HPDE6-E6E7 (cell line): ENCODE data around the gene SOS1.
"Not testable (repeated sequence)": the region's sequence is repeated elsewhere in the genome, so short reads cannot be mapped to it uniquely, and the experiment has no call there.

Source experiments
- DNase-seq: peaks from one replicate; pipeline ENCODE4 v3.0.0; 2011; ENCODE audit warnings: missing footprints; ENCODE audit errors: extremely low spot score

The SOS1 gene

DNA sequence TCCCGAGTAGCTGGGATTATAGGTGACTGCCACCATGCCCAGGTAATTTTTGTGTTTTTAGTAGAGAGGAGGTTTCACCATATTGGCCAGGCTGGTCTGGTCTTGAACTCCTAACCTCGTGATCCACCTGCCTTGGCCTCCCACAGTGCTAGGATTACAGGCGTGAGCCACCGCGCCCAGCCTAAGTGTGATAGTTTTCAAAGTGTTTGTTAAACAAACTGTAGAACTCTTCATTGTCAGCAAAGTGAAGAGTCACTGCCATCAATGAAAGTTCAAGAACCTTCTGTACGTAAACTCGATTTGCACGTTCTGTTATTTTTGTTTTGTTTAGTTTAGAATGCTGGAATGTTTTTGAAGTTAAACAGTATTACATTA, 18.0 kb upstream of the SOS1 start:
- no peak for DNase-seq

DNA sequence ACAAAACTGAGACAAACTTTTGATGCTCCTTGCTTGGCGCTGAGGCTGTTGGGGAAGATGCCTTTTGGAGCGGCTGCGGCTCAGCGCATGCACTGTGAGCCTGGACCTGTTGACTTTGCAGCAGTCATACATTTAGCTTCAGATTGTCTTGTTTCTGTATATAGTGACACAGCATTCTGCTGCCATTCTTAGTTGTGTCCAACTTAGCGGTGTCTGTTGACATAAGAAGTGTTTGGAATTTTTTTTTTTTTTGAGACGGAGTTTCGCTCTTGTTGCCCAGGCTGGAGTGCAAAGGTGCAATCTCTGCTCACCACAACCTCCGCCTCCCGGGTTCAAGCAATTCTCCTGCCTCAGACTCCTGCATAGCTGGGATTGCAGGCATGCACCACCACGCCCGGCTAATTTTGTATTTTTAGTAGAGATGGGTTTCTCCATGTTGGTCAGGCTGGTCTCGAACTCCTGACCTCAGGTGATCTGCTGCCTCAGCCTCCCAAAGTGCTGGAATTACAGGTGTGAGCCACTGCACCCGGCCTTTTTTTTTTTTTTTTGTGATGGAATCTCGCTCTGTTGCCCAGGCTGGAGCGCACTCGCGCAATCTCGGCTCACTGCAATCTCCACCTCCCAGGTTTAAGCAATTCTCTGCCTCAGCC, 17.5 kb upstream of the SOS1 start:
- DNase-seq: not testable (repeated sequence)

- no peak for DNase-seq
These were observed 15.9 kb upstream of the SOS1 start for GRCh38 chr2:39136799-39137198.

DNA sequence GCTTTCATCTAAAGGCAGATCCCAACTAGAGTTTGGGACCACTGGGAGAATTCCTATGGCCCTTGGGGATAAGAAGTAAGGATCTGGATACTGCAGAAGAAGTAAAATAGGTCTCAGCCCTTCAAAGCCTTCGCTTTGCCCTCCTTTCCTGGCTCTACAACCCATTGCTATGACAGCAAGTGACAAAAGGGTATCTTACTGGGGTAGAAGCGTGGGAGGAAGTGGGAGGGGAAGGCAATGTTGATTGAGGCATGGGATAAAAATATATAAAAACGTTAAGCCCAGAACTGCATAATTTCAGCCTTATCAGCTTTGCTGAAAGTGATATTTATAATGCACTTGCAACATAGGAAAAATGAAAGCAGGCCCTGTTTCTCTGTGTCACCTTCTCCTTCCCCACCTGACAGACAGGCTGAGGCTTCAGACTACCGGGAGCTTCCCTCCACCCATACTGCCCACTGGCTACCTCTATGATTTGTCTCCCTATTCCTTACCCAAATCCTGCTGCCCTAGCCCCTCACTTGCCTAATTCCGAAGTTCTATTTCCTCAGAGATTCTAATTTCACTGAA, 14.9 kb upstream of the SOS1 start:
- no peak for DNase-seq

- no peak for DNase-seq
These were observed 12.5 kb upstream of the SOS1 start for GRCh38 chr2:39133215-39133851.

DNA sequence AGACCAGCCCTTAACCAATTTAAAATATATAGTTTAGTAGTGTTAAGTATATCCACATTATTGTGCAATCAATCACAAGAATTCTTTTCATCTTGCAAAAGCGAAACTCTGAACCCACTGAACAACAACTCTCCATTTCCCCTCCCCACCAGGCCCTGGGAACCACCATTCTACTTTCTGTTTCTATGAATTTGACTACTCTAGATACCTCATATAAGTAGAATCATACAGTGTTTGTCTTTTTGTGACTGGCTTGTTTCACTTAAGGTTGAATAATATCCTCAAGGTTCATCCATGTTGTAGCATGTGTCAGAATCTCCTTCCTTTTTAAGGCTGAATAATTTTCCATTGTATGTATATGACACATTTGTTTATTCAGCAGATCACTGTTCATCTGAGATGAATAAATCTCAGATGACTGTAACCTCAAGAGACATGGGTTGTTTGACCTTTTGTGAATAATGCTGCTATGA, 8.1 kb upstream of the SOS1 start:
- DNase-seq: no peak

DNA sequence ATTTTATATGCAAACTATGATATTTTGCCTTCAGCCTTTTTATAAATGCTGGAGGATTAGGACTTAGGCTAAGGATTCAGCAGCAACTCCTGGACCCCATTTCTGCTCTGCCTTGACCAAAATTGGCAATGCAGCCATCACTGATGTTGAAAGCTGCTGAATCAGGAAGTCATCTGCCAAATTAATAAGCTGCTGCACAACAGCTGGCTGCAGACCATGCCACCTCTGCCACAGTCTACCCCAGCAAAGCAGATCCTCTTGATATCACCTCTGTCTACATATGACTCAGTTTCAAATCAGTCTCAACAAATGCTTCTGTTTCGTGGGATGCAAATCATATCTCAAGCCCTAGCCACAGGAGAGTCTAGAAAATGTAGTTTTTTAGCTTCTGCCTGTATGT, 7.1 kb upstream of the SOS1 start:
- DNase-seq: no peak

GRCh38 chr2:39124746-39125057, 3.9 kb upstream of the SOS1 start:
- DNase-seq: no peak

DNA sequence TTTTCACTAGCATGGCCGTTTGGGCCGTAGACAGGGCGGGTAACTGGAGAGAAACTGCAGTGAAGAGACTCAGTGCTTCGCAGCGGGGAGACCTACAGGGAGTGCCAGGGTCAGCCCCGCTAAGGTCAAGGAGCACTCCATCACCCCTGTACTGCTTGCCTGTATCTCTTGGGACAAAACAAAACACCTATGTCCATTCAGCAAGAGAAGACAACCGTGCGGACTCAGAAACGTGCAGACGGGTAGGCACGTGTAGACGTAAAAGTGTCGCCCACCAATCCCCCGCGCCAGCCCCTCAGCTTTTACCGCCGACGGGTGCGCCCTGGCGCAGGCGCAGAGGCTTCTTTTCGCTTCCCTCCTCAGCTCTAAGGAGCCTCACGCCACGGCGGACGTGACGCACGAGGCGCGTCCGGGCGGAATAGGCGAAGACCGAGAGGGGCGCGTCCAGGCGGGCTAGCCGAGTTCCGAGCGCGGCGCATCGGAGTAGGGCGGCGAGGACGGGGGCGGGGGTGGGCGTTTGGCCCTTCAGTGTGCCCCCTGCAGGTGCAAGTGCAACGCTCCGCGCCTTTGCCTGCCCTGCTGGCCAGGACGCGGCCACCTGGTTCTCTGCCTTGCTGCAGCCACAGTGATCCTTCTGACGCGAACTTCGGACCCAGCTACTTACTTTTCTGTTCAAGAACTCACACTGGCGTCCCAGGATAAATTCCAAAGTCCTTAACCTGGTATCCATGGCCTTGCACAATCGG, 3.3 kb upstream of the SOS1 start:
- DNase-seq: peak; percentile 84

- DNase-seq: no peak
These were observed 2.7 kb upstream of the SOS1 start for GRCh38 chr2:39123436-39123999.

DNA sequence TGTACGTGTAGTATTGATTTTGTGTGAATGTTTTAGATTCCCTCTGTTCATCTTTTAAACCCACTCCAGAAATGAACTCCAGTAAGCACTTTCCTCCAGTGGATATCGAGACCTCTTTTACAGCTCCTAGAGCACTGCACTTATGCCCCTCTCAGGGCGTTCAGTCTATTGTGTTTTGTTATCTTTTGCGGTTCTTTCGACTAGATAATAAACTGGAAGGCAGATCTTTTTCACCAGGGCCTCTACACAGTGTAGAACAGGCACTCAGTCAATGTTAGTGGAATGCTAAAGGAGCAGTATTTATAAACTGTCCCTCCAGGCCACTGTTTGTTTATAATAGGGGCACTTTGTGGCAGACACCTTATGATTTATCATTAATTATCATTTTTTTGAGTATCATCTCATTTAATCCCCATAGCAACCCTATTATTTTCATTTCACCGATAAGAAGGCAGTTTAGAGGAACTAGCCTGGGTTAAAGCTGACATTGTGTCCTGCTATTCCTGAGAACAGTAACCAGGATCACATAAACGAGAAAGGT, 742 bp upstream of the SOS1 start:
- DNase-seq: no peak

DNA sequence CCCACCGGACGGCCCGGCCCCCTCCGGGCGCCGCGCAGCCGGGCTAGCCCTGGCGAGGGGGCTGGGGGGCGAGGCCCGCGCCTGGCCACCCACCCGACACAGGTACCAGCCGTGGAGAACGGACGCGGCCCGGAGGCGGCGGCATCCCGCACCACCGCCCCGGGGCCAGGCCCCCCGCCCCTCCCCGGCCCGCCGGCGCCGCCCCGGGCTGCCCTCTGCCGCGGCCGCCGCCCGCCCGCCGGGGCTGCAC, 405 bp downstream of the SOS1 start:
- no peak for DNase-seq

DNA sequence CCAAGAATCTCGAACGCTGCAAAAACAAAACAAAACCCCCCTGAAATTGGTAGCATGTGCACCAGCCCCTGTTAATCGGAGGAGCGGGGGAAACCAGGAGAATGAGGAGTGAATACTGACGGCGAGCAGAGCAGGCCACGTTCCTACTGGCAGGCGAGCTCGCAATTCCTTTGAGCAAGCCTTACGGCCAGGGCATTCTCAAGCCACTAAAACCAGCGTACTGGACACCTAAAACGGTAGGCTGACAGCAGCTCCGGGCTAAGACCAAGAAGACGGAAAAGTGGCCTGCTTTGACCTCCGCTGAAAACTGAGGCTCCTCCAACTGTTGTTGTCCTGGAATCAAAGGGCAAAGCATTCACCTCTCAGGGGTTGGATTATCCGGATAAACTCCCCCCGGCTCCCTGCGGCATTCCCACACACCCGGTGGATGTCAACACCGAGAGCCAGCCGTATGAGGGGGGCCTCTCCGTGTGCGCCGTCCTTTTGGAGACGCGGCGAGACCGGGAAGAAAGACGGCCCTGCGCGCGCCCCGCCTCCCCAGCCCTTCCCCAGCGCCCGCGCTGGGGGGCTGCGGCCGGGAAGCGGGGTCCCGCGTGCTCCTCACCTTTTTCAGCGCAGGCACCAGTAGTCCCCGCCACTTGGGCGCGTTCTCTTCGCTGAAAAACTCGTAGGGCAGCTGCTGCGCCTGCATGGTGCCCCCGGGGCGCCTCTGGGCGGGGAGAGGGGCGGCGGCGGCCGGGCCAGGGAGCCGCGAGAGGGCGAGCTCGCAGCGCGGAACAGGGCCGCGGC, 925 bp downstream of the SOS1 start:
- no peak for DNase-seq

GRCh38 chr2:39118786-39119499, 1.9 kb downstream of the SOS1 start:
- DNase-seq: no peak

- DNase-seq: no peak
These were observed 5.3 kb downstream of the SOS1 start for GRCh38 chr2:39115556-39115955.

DNA sequence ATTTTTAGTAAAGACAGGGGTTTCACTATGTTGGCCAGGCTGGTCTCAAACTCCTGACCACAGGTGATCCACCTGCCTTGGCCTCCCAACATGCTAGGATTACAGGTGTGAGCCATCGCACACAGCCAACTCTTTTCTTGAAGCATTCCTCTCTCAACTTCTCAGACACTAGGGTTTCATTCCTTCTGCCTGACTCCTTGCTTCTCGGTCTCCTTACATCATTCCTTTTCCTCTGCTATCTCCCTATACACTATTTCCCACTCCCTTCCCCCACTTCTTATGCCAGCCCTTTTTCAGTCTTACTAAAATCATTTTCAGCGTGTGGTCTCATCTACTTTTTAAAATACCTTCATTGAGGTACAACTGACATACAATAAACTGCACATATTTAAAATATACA, 6.1 kb downstream of the SOS1 start:
- no peak for DNase-seq

GRCh38 chr2:39109537-39109936, 11.3 kb downstream of the SOS1 start:
- no peak for DNase-seq

DNA sequence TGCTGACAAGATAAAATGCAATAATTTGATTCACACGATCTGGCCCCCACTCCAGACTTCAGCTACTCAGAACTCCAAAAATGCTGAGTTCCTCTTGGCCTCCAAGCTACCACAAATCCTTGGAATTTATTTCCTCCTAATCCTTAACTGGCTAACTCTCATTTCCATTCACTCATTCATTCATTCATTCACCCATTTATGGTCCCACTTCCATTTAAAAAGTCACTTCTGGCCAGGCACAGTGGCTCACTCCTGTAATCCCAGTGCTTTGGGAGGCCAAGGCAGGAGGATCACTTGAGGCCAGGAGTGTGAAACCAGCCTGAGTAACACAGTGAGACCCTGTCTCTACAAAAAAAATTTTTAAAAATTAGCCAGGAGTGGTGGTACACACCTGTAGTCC, 12.5 kb downstream of the SOS1 start:
- no peak for DNase-seq

DNA sequence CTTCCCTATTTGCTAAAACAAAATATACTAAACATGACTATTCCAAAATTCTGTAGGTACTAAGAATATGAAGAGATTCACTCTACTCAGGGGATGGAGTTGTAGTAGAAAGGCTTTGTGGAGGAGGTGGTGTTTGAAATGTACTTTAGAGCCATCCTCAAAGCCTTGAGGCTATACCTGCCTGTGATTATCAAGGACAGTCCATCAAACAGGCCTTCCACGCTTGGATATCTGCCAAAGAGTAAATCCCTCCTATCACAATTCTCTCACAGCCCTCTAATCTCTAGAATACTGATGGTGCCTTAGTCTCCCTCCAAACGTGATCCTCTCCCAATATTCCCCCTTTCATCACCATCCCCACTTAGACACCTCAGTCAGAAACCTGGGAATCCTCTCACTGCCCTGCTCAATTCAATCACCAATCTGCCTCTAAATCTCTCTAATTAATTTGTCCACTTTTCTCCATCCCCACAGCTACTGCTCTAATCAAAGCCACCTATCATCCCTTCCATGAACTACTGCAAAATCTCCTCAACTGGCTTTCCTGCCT, 13.1 kb downstream of the SOS1 start:
- DNase-seq: no peak

DNA sequence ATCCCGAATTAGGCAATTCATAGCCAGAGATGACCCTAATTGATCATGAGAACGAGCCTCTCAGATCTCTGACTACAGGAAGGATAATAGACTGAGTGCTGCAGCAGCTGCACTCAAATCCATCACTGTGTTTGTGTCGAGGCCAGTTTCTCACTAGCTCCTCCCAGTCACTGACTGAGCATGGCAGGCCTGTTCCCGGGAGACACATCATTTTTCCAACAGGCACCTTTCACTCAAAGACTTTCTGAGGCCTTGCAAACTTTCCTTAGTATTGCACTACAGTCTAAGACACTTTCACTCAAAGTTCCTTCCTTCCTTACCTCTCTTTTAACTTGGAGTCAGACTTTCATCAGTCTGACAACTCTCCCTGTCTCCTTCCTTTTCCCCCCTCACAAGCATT, 13.7 kb downstream of the SOS1 start:
- DNase-seq: no peak
